ENCODE results near the gene CAMKMT.

- TF ChIP-seq CTCF (IDR thresholded peaks at IDR 0.05; ENCODE audit: low read length) (no peak), EZH2 (IDR thresholded peaks at IDR 0.05; ENCODE audit: borderline replicate concordance, low read length) (no peak)
These were observed 431.6 kb downstream of the CAMKMT start for GRCh38 chr2:44793322-44793870.
